Smooth muscle cell (in vitro differentiated cells): ENCODE measurements around the gene NR5A2. TPM values are rescaled to one million over a fixed set of nuclear protein-coding genes. Genes with fewer than 3 reads are reported as not detected.

Experiments
- DNase-seq: peaks from one replicate; lab custom pipeline; 2025; ENCODE audit not compliant: unreplicated experiment; lab: John Stamatoyannopoulos, UW
- H2AFZ ChIP-seq: fragments of 200-600 bp; sonication (generic); 2 replicates; pipeline ENCODE4 v1.6.0; 2016; ENCODE audit warnings: antibody characterized with exemption, low read depth, mild to moderate bottlenecking
- H3F3A ChIP-seq: fragments of 200-600 bp; sonication (generic); 2 replicates; pipeline ENCODE4 v1.6.0; 2017; ENCODE audit warnings: antibody characterized with exemption, low read depth
- H3K27ac ChIP-seq: fragments of 200-600 bp; sonication (generic); 2 replicates; pipeline ENCODE4 v1.5.1; 2016; ENCODE audit warnings: low read depth, mild to moderate bottlenecking
- H3K27me3 ChIP-seq: fragments of 200-600 bp; sonication (generic); 2 replicates; pipeline ENCODE4 v1.6.1; 2016; ENCODE audit warnings: low read depth, mild to moderate bottlenecking
- H3K36me3 ChIP-seq: fragments of 200-600 bp; sonication (generic); 2 replicates; pipeline ENCODE4 v1.5.1; 2016; ENCODE audit warnings: low read depth
- H3K4me1 ChIP-seq: fragments of 200-600 bp; sonication (generic); 2 replicates; pipeline ENCODE4 v1.5.1; 2016; ENCODE audit warnings: low read depth
- H3K4me2 ChIP-seq: fragments of 200-600 bp; sonication (generic); 2 replicates; pipeline ENCODE4 v1.6.0; 2016; ENCODE audit warnings: mild to moderate bottlenecking
- H3K4me3 ChIP-seq: fragments of 200-600 bp; sonication (generic); 2 replicates; pipeline ENCODE4 v1.5.1; 2016; ENCODE audit warnings: mild to moderate bottlenecking
- H3K79me2 ChIP-seq: fragments of 200-600 bp; sonication (generic); 2 replicates; pipeline ENCODE4 v1.6.0; 2016; ENCODE audit warnings: low read depth, mild to moderate bottlenecking
- H3K9ac ChIP-seq: fragments of 200-600 bp; sonication (generic); 2 replicates; pipeline ENCODE4 v1.6.0; 2016; ENCODE audit warnings: low read depth
- H3K9me3 ChIP-seq: fragments of 200-600 bp; sonication (generic); replicated peaks from 2 replicates; pipeline ENCODE4 v1.5.1; 2016; ENCODE audit warnings: low read depth
- H4K20me1 ChIP-seq: fragments of 200-600 bp; sonication (generic); 2 replicates; pipeline ENCODE4 v1.6.0; 2016; ENCODE audit warnings: low read depth
- CTCF ChIP-seq: fragments of 200-600 bp; sonication (generic); IDR thresholded peaks from 2 replicates; pipeline ENCODE4 v1.5.1; 2017; ENCODE audit warnings: borderline replicate concordance, mild to moderate bottlenecking, antibody characterized with exemption; ENCODE audit not compliant: insufficient read depth, poor library complexity, severe bottlenecking
- WGBS: methylation state at CpG from one replicate; pipeline ENCODE4 v1.1.7; 2016; ENCODE audit warnings: low lambda C conversion rate; 5-methylcytosine and 5-hydroxymethylcytosine counted together
- polyA plus RNA-seq: library from polyadenylated mRNA; unstranded; fragments of >200 nt; fragmentation: Nextera tagmentation; extraction: Ambion mirVana; gene quantifications from 2 replicates; pipeline ENCODE4 v1.2.1, GENCODE V29; 2016
- total RNA-seq: library from RNA; depleted of rRNA; stranded (reverse); fragments of >200 nt; gene quantifications from 2 replicates; pipeline ENCODE4 v1.2.3, GENCODE V29; 2014

NR5A2 gene
- total and polyA plus RNA-seq, 2 experiments from 2014 or later, result 0.14 to 0.22 TPM

GRCh38 chr1:200133123-200133522 is 105.6 kb downstream of the NR5A2 start:
- no peaks in the 10 kb centered on the region for H3K79me2 ChIP-seq
- H2AFZ ChIP-seq, result no peak overlapping the region
- WGBS, result 86% methylated on average over 2 of the region's 2 CpGs
- H3K27ac ChIP-seq, result no peak overlapping the region
- TF ChIP-seq CTCF, result no peak
- H3K4me1 ChIP-seq, result no peaks in the 10 kb centered on the region
- no peaks in the 10 kb centered on the region for H4K20me1 ChIP-seq
- no peak overlapping the region for H3K4me3 ChIP-seq
- H3K9ac ChIP-seq, result no peak overlapping the region
- no peaks in the 10 kb centered on the region for H3K9me3 ChIP-seq
- no peaks in the 10 kb centered on the region for H3F3A ChIP-seq
- no peak for DNase-seq
- no peaks in the 10 kb centered on the region for H3K27me3 ChIP-seq
- H3K36me3 ChIP-seq, result no peaks in the 10 kb centered on the region
- H3K4me2 ChIP-seq, result no peak overlapping the region

- Histone ChIP-seq H4K20me1 (no peaks in the 10 kb centered on the region), H3F3A (no peaks in the 10 kb centered on the region), H3K9me3 (no peaks in the 10 kb centered on the region), H3K27me3 (no peaks in the 10 kb centered on the region), H2AFZ (no peak overlapping the region), H3K36me3 (no peaks in the 10 kb centered on the region), H3K4me2 (no peak overlapping the region), H3K4me3 (no peak overlapping the region), H3K9ac (no peak overlapping the region), H3K27ac (no peak overlapping the region), H3K79me2 (no peaks in the 10 kb centered on the region), H3K4me1 (no peaks in the 10 kb centered on the region)
- no peak for TF ChIP-seq CTCF
- DNase-seq, result no peak
- WGBS, result 95% methylated on average over 2 of the region's 2 CpGs
Observed at GRCh38 chr1:200134116-200134515, 106.6 kb downstream of the NR5A2 start.

- Histone ChIP-seq H3K36me3 (no peaks in the 10 kb centered on the region), H3K27ac (no peak overlapping the region), H4K20me1 (no peaks in the 10 kb centered on the region), H3K4me3 (no peak overlapping the region), H2AFZ (no peak overlapping the region), H3K9me3 (no peaks in the 10 kb centered on the region), H3F3A (no peaks in the 10 kb centered on the region), H3K4me2 (no peak overlapping the region), H3K27me3 (no peaks in the 10 kb centered on the region), H3K4me1 (no peaks in the 10 kb centered on the region), H3K9ac (no peak overlapping the region), H3K79me2 (no peaks in the 10 kb centered on the region)
- no peak for TF ChIP-seq CTCF
- 88% methylated on average over 2 of the region's 2 CpGs for WGBS
- no peak for DNase-seq
Observed at GRCh38 chr1:200136384-200136783, 108.9 kb downstream of the NR5A2 start.

GRCh38 chr1:200139661-200140250 is 112.2 kb downstream of the NR5A2 start:
- Histone ChIP-seq H4K20me1 (no peaks in the 10 kb centered on the region), H3K4me3 (no peak overlapping the region), H3K27ac (no peak overlapping the region), H3K36me3 (no peaks in the 10 kb centered on the region), H3K4me1 (no peaks in the 10 kb centered on the region), H3K9ac (no peak overlapping the region), H3F3A (no peaks in the 10 kb centered on the region), H3K79me2 (no peaks in the 10 kb centered on the region), H3K4me2 (no peak overlapping the region), H3K9me3 (no peaks in the 10 kb centered on the region), H2AFZ (no peak overlapping the region), H3K27me3 (no peaks in the 10 kb centered on the region)
- 68% methylated on average over 4 of the region's 4 CpGs for WGBS
- no peak for DNase-seq
- peak; percentile 65 for TF ChIP-seq CTCF
